Upper lobe of left lung (tissue), 6 donors: Measurements from ENCODE around the gene CCNY. TPM values are rescaled to one million over a fixed set of nuclear protein-coding genes. Genes with fewer than 3 reads are reported as not detected.

Experiments
- ATAC-seq, 2 donors: fragments of 200-7000 bp; cut with Tn5 transposase; one replicate each; pipeline ENCODE4 v1.9.1; 2022; ENCODE audit warnings: mild to moderate bottlenecking in 2 of 2, moderate library complexity in 2 of 2; ENCODE audit not compliant: low FRiP score in 2 of 2
- DNase-seq, 2 donors: peaks; one replicate each; pipeline ENCODE4 v3.0.0-alpha.2; 2019 to 2020
- H3K27ac ChIP-seq, 4 donors: fragments of 200-600 bp; sonication (generic); one replicate each; pipeline ENCODE4 v1.5.1; 2016 to 2019
- H3K27me3 ChIP-seq, 4 donors: fragments of 200-600 bp; sonication (generic); one replicate each; pipeline ENCODE4 v1.5.1; 2017 to 2019
- H3K36me3 ChIP-seq, 4 donors: fragments of 200-600 bp; sonication (generic); one replicate each; pipeline ENCODE4 v1.5.1; 2016 to 2019
- H3K4me1 ChIP-seq, 4 donors: fragments of 200-600 bp; sonication (generic); one replicate each; pipeline ENCODE4 v1.5.1; 2018 to 2019
- H3K4me3 ChIP-seq, 4 donors: fragments of 200-600 bp; sonication (generic); one replicate each; pipeline ENCODE4 v1.5.1; 2017 to 2019; ENCODE audit warnings: mild to moderate bottlenecking in 2 of 4, moderate library complexity in 1 of 4
- H3K9me3 ChIP-seq, 4 donors: fragments of 200-600 bp; sonication (generic); one replicate each; pipeline ENCODE4 v1.5.1; 2018 to 2019
- CTCF ChIP-seq, 6 experiments: fragments of 450-650 bp in 4 of 6; fragments of 200-600 bp in 2 of 6; sonication (generic) in 2 of 6; IDR thresholded peaks; one replicate each; pipeline ENCODE4 v1.5.1; 2016 to 2019; ENCODE audit warnings: antibody characterized with exemption in 6 of 6
- EP300 ChIP-seq, 4 donors: sonication (generic); formaldehyde crosslinking; IDR thresholded peaks; one replicate each; pipeline ENCODE4 v1.5.1; 2017; ENCODE audit warnings: antibody characterized with exemption in 4 of 4, control low read depth in 2 of 4
- POLR2A ChIP-seq, 4 donors: fragments of 450-650 bp; IDR thresholded peaks; one replicate each; pipeline ENCODE4 v1.5.1; 2016 to 2017; ENCODE audit warnings: antibody characterized with exemption in 4 of 4, mild to moderate bottlenecking in 2 of 4
- POLR2AphosphoS5 ChIP-seq, 2 donors: sonication (generic); formaldehyde crosslinking; IDR thresholded peaks; one replicate each; pipeline ENCODE4 v1.5.1; 2017; ENCODE audit warnings: antibody characterized with exemption in 2 of 2
- WGBS, 2 donors: methylation state at CpG; one replicate each; pipeline ENCODE4 v1.1.5; 2017 to 2018; 5-methylcytosine and 5-hydroxymethylcytosine counted together
- total RNA-seq, 6 donors: library from RNA; depleted of rRNA in 4 of 6; stranded (reverse); fragments of >200 nt in 4 of 6; gene quantifications; one replicate each; pipeline versions ENCODE4 v1.1.0 to v1.2.1, GENCODE V29; 2016 to 2021
- donor health status: DM: no; HTN: no; CAD: no; lungs with moderate emphysema.
- donor health status: DM: no; HTN: yes; CAD: no; lungs with severe emphysema.

The CCNY gene
- total RNA-seq, 6 donors from 2014 or later = 22.0 to 80.8 (median 52.5) TPM

GRCh38 chr10:35391954-35392262, 55.6 kb downstream of the CCNY start:
- Histone ChIP-seq H3K4me3 (no peak overlapping the region), H3K27ac (no peak overlapping the region), H3K9me3 (peaks cover 4 to 13% (median 8%) of the 10 kb centered on the region in 4 donors), H3K36me3 (no peaks in the 10 kb centered on the region), H3K27me3 (no peaks in the 10 kb centered on the region), H3K4me1 (peaks cover 32 to 57% (median 49%) of the 10 kb centered on the region in 4 donors)
- ATAC-seq (no peak), DNase-seq (no peak)
- TF ChIP-seq POLR2A (IDR thresholded peaks at IDR 0.05) (no peak), CTCF (IDR thresholded peaks at IDR 0.05) (no peak), EP300 (IDR thresholded peaks at IDR 0.05) (no peak)
- WGBS, 2 donors = 96 to 99% methylated on average over 2 of the region's 2 CpGs

- H3K36me3 ChIP-seq = no peaks in the 10 kb centered on the region
- ATAC-seq (no peak), DNase-seq (no peak)
- H3K4me3 ChIP-seq = no peak overlapping the region
- H3K9me3 ChIP-seq = peaks cover 4 to 13% (median 8%) of the 10 kb centered on the region in 4 donors
- H3K4me1 ChIP-seq = peaks cover 26 to 57% (median 46%) of the 10 kb centered on the region in 4 donors
- 93 to 96% methylated on average over 8 of the region's 8 CpGs for WGBS, 2 donors
- H3K27ac ChIP-seq = no peak overlapping the region
- no peak for TF ChIP-seq POLR2AphosphoS5 (IDR thresholded peaks at IDR 0.05)
- no peak for TF ChIP-seq POLR2A (IDR thresholded peaks at IDR 0.05)
- TF ChIP-seq EP300 (IDR thresholded peaks at IDR 0.05) = no peak
- TF ChIP-seq CTCF (IDR thresholded peaks at IDR 0.05) = no peak
- no peaks in the 10 kb centered on the region for H3K27me3 ChIP-seq
Observed at GRCh38 chr10:35392482-35393228, 56.3 kb downstream of the CCNY start.

GRCh38 chr10:35394411-35394851, 58.1 kb downstream of the CCNY start:
- DNase-seq (peak in 1 of 2 donors; percentile 59), ATAC-seq (peak; percentile 39 to 85)
- Histone ChIP-seq H3K27me3 (no peaks in the 10 kb centered on the region), H3K27ac (peak overlapping the region in 3 of 4 donors; percentile 11 to 57 (median 42)), H3K9me3 (peaks cover 4 to 13% (median 8%) of the 10 kb centered on the region in 4 donors), H3K4me3 (no peak overlapping the region), H3K4me1 (peaks cover 36 to 70% (median 55%) of the 10 kb centered on the region in 4 donors), H3K36me3 (no peaks in the 10 kb centered on the region)
- TF ChIP-seq POLR2AphosphoS5 (IDR thresholded peaks at IDR 0.05) (no peak), EP300 (IDR thresholded peaks at IDR 0.05) (no peak), POLR2A (IDR thresholded peaks at IDR 0.05) (no peak), CTCF (IDR thresholded peaks at IDR 0.05) (no peak)
- 31 to 53% methylated on average over 6 of the region's 6 CpGs for WGBS, 2 donors

- DNase-seq (no peak), ATAC-seq (no peak)
- Histone ChIP-seq H3K27ac (peak overlapping the region in 3 of 4 donors; percentile 2 to 57 (median 42)), H3K27me3 (no peaks in the 10 kb centered on the region), H3K9me3 (peaks cover 4 to 13% (median 8%) of the 10 kb centered on the region in 4 donors), H3K36me3 (no peaks in the 10 kb centered on the region), H3K4me1 (peaks cover 40 to 74% (median 59%) of the 10 kb centered on the region in 4 donors), H3K4me3 (no peak overlapping the region)
- WGBS, 2 donors = 80 to 87% methylated on average over 3 of the region's 3 CpGs
- TF ChIP-seq POLR2AphosphoS5 (IDR thresholded peaks at IDR 0.05) = no peak
- TF ChIP-seq POLR2A (IDR thresholded peaks at IDR 0.05) = no peak
- no peak for TF ChIP-seq EP300 (IDR thresholded peaks at IDR 0.05)
Observed at GRCh38 chr10:35394934-35395333, 58.6 kb downstream of the CCNY start.

GRCh38 chr10:35396560-35397434, 60.5 kb downstream of the CCNY start:
- H3K36me3 ChIP-seq = no peaks in the 10 kb centered on the region
- peaks cover 50 to 84% (median 70%) of the 10 kb centered on the region in 4 donors for H3K4me1 ChIP-seq
- 83 to 88% methylated on average over 8 to 12 of the region's 12 CpGs for WGBS, 2 donors
- H3K4me3 ChIP-seq = no peak overlapping the region
- peak overlapping the region in 1 of 4 donors; percentile 32 for H3K27ac ChIP-seq
- TF ChIP-seq POLR2AphosphoS5 (IDR thresholded peaks at IDR 0.05) = no peak
- no peak for TF ChIP-seq CTCF (IDR thresholded peaks at IDR 0.05)
- TF ChIP-seq POLR2A (IDR thresholded peaks at IDR 0.05) = no peak
- TF ChIP-seq EP300 (IDR thresholded peaks at IDR 0.05) = no peak
- DNase-seq (no peak), ATAC-seq (no peak)
- no peaks in the 10 kb centered on the region for H3K9me3 ChIP-seq
- H3K27me3 ChIP-seq = no peaks in the 10 kb centered on the region
